ENCODE results near the gene HAS3.
A peak's percentile ranks its signal among the peaks of the same experiment; 100 is the strongest.
"Not testable (repeated sequence)": the region's sequence is repeated elsewhere in the genome, so short reads cannot be mapped to it uniquely, and the experiment has no call there.

HAS3 gene

GRCh38 chr16:69118994-69119393 lies 13.5 kb downstream of the HAS3 start:
- Mint-ChIP-seq H3K9me3 (ENCODE audit: low read depth) (no peaks in the 10 kb centered on the region), H3K4me1 (ENCODE audit: low read depth) (peaks cover 10% of the 10 kb centered on the region), H3K4me3 (no peak overlapping the region), H3K36me3 (peaks cover 3% of the 10 kb centered on the region), H3K27me3 (no peaks in the 10 kb centered on the region), H3K27ac (no peak overlapping the region)

- H3K27ac Mint-ChIP-seq, result no peak overlapping the region
- no peaks in the 10 kb centered on the region for H3K27me3 Mint-ChIP-seq
- no peak overlapping the region for H3K4me3 Mint-ChIP-seq
- no peaks in the 10 kb centered on the region for H3K9me3 Mint-ChIP-seq (ENCODE audit: low read depth)
- H3K36me3 Mint-ChIP-seq, result peaks cover 3% of the 10 kb centered on the region
- H3K4me1 Mint-ChIP-seq (ENCODE audit: low read depth), result peaks cover 12% of the 10 kb centered on the region
These were observed 14.1 kb downstream of the HAS3 start for GRCh38 chr16:69119536-69119935.

- Mint-ChIP-seq H3K27me3 (no peaks in the 10 kb centered on the region), H3K4me3 (no peak overlapping the region), H3K9me3 (ENCODE audit: low read depth) (no peaks in the 10 kb centered on the region), H3K4me1 (ENCODE audit: low read depth) (peaks cover 12% of the 10 kb centered on the region), H3K36me3 (no peaks in the 10 kb centered on the region), H3K27ac (no peak overlapping the region)
These were observed 14.7 kb downstream of the HAS3 start for GRCh38 chr16:69120096-69120664.

GRCh38 chr16:69123910-69124309 lies 18.5 kb downstream of the HAS3 start:
- Mint-ChIP-seq H3K9me3 (ENCODE audit: low read depth) (no peaks in the 10 kb centered on the region), H3K27ac (no peak overlapping the region), H3K36me3 (peaks cover 2% of the 10 kb centered on the region), H3K4me1 (ENCODE audit: low read depth) (peaks cover 19% of the 10 kb centered on the region), H3K4me3 (no peak overlapping the region), H3K27me3 (no peaks in the 10 kb centered on the region)

- not testable (repeated sequence) for H3K27me3 Mint-ChIP-seq; H3K9me3 Mint-ChIP-seq (ENCODE audit: low read depth); H3K36me3 Mint-ChIP-seq; H3K4me3 Mint-ChIP-seq; H3K27ac Mint-ChIP-seq
- H3K4me1 Mint-ChIP-seq (ENCODE audit: low read depth), result peaks cover 20% of the 10 kb centered on the region
These were observed 19.0 kb downstream of the HAS3 start for GRCh38 chr16:69124406-69124805.

- peaks cover 26% of the 10 kb centered on the region for H3K4me1 Mint-ChIP-seq (ENCODE audit: low read depth)
- H3K27ac Mint-ChIP-seq; H3K4me3 Mint-ChIP-seq; H3K36me3 Mint-ChIP-seq; H3K9me3 Mint-ChIP-seq (ENCODE audit: low read depth); H3K27me3 Mint-ChIP-seq: not testable (repeated sequence)
These were observed 19.5 kb downstream of the HAS3 start for GRCh38 chr16:69124961-69125360.

- Mint-ChIP-seq H3K36me3 (peaks cover 4% of the 10 kb centered on the region), H3K27me3 (no peaks in the 10 kb centered on the region), H3K4me1 (ENCODE audit: low read depth) (peaks cover 38% of the 10 kb centered on the region), H3K9me3 (ENCODE audit: low read depth) (no peaks in the 10 kb centered on the region), H3K27ac (peak overlapping the region; percentile 30), H3K4me3 (no peak overlapping the region)
These were observed 20.8 kb downstream of the HAS3 start for GRCh38 chr16:69126221-69126620.

- H3K36me3 Mint-ChIP-seq; H3K27me3 Mint-ChIP-seq; H3K9me3 Mint-ChIP-seq (ENCODE audit: low read depth); H3K4me3 Mint-ChIP-seq: not testable (repeated sequence)
- Mint-ChIP-seq H3K4me1 (ENCODE audit: low read depth) (peaks cover 38% of the 10 kb centered on the region), H3K27ac (peak overlapping the region; percentile 83)
These were observed 21.3 kb downstream of the HAS3 start for GRCh38 chr16:69126801-69127200.

- Mint-ChIP-seq H3K4me3 (no peak overlapping the region), H3K9me3 (ENCODE audit: low read depth) (no peaks in the 10 kb centered on the region), H3K27me3 (no peaks in the 10 kb centered on the region), H3K27ac (peak overlapping the region; percentile 61), H3K4me1 (ENCODE audit: low read depth) (peaks cover 36% of the 10 kb centered on the region), H3K36me3 (peaks cover 4% of the 10 kb centered on the region)
These were observed 22.6 kb downstream of the HAS3 start for GRCh38 chr16:69127966-69128510.

GRCh38 chr16:69130461-69130860 lies 25.0 kb downstream of the HAS3 start:
- peaks cover 51% of the 10 kb centered on the region for H3K4me1 Mint-ChIP-seq (ENCODE audit: low read depth)
- no peaks in the 10 kb centered on the region for H3K9me3 Mint-ChIP-seq (ENCODE audit: low read depth)
- peak overlapping the region; percentile 90 for H3K27ac Mint-ChIP-seq
- H3K36me3 Mint-ChIP-seq, result peaks cover 8% of the 10 kb centered on the region
- no peaks in the 10 kb centered on the region for H3K27me3 Mint-ChIP-seq
- peak overlapping the region; percentile 93 for H3K4me3 Mint-ChIP-seq

GRCh38 chr16:69131167-69131838 lies 25.9 kb downstream of the HAS3 start:
- no peaks in the 10 kb centered on the region for H3K9me3 Mint-ChIP-seq (ENCODE audit: low read depth)
- peak overlapping the region; percentile 90 for H3K27ac Mint-ChIP-seq
- H3K4me3 Mint-ChIP-seq, result peak overlapping the region; percentile 93
- H3K36me3 Mint-ChIP-seq, result peaks cover 8% of the 10 kb centered on the region
- H3K27me3 Mint-ChIP-seq, result no peaks in the 10 kb centered on the region
- H3K4me1 Mint-ChIP-seq (ENCODE audit: low read depth), result peaks cover 54% of the 10 kb centered on the region

GRCh38 chr16:69131839-69132423 lies 26.5 kb downstream of the HAS3 start:
- H3K9me3 Mint-ChIP-seq (ENCODE audit: low read depth), result no peaks in the 10 kb centered on the region
- peak overlapping the region; percentile 90 for H3K27ac Mint-ChIP-seq
- peaks cover 8% of the 10 kb centered on the region for H3K36me3 Mint-ChIP-seq
- no peaks in the 10 kb centered on the region for H3K27me3 Mint-ChIP-seq
- peak overlapping the region; percentile 93 for H3K4me3 Mint-ChIP-seq
- peaks cover 55% of the 10 kb centered on the region for H3K4me1 Mint-ChIP-seq (ENCODE audit: low read depth)

- Mint-ChIP-seq H3K4me1 (ENCODE audit: low read depth) (peaks cover 56% of the 10 kb centered on the region), H3K36me3 (peaks cover 11% of the 10 kb centered on the region)
These were observed 27.2 kb downstream of the HAS3 start, which contains the start of the genes CHTF8 and UTP4 for GRCh38 chr16:69132424-69133252. Gene CHTF8, minus strand, starts transcription at chr16:69132588. Its CDS starts 11,130 bp downstream, at chr16:69121458. Gene UTP4, plus strand, starts transcription at chr16:69132649. Its CDS starts 811 bp downstream, at chr16:69133460.

GRCh38 chr16:69133373-69133954 lies 28.0 kb downstream of the HAS3 start:
- peaks cover 53% of the 10 kb centered on the region for H3K4me1 Mint-ChIP-seq (ENCODE audit: low read depth)
- H3K27ac Mint-ChIP-seq, result peak overlapping the region; percentile 92
- no peaks in the 10 kb centered on the region for H3K27me3 Mint-ChIP-seq

More at GRCh38 chr16:69132424-69133252, 27.2 kb downstream of the HAS3 start, which contains the start of the genes CHTF8 and UTP4:
- Mint-ChIP-seq H3K27me3 (no peaks in the 10 kb centered on the region), H3K27ac (peak within 1 kb of the TSS; percentile 92), H3K9me3 (ENCODE audit: low read depth) (no peaks in the 10 kb centered on the region), H3K4me3 (peak within 1 kb of the TSS; percentile 95)

More at GRCh38 chr16:69133373-69133954, 28.0 kb downstream of the HAS3 start:
- Mint-ChIP-seq H3K4me3 (peak overlapping the region; percentile 95), H3K9me3 (ENCODE audit: low read depth) (no peaks in the 10 kb centered on the region), H3K36me3 (peaks cover 11% of the 10 kb centered on the region)

Measured in activated naive CD8-positive, alpha-beta T cell (primary cell).